Left lung (tissue), 10 donors: ENCODE data around the gene C15orf61. TPM values are rescaled to one million over a fixed set of nuclear protein-coding genes. Genes with fewer than 3 reads are reported as not detected.

Experiments used
- ATAC-seq: fragments of 200-7000 bp; cut with Tn5 transposase; one replicate; pipeline ENCODE4 v1.9.1; 2020; ENCODE audit warnings: moderate library complexity
- DNase-seq, 4 donors: peaks; one replicate each; pipeline ENCODE4 v3.0.0-alpha.2; 2013 to 2020
- H3K27ac ChIP-seq, 2 donors: fragments of 200-600 bp; sonication (generic) in 1 of 2; one replicate each; pipeline versions ENCODE4 v1.5.0 to v1.8.0; 2020 to 2021
- H3K27me3 ChIP-seq, 2 donors: fragments of 200-600 bp; sonication (generic) in 1 of 2; one replicate each; pipeline versions ENCODE4 v1.5.0 to v1.8.0; 2020 to 2021
- H3K36me3 ChIP-seq, 2 donors: fragments of 200-600 bp; sonication (generic) in 1 of 2; one replicate each; pipeline versions ENCODE4 v1.5.0 to v1.8.0; 2020 to 2021
- H3K4me1 ChIP-seq, 2 donors: fragments of 200-600 bp; one replicate each; pipeline ENCODE4 v1.8.0; 2021
- H3K4me3 ChIP-seq, 2 donors: fragments of 200-600 bp; sonication (generic) in 1 of 2; one replicate each; pipeline versions ENCODE4 v1.5.0 to v1.8.0; 2020 to 2021; ENCODE audit warnings: mild to moderate bottlenecking in 1 of 2
- H3K9me3 ChIP-seq, 2 donors: fragments of 200-600 bp; sonication (generic) in 1 of 2; one replicate each; pipeline versions ENCODE4 v1.5.0 to v1.8.0; 2020 to 2021
- CTCF ChIP-seq, 2 donors: fragments of 200-600 bp; sonication (generic) in 1 of 2; IDR thresholded peaks; one replicate each; pipeline versions ENCODE4 v1.5.0 to v1.8.0; 2021; ENCODE audit warnings: antibody characterized with exemption in 2 of 2
- intact Hi-C, 2 donors: fragments of 100-400 bp; cut with DNase I; formaldehyde crosslinking; loops; one replicate each; pipeline versions ENCODE4 v1.11.2 to v1.14.2; 2022
- polyA plus RNA-seq, 6 donors: library from polyadenylated mRNA; unstranded; fragments of 120-200 nt; gene quantifications; one replicate each; pipeline ENCODE4 v1.2.1, GENCODE V29; 2013; ENCODE audit not compliant: insufficient read length in 6 of 6
- total RNA-seq, 2 donors: library from RNA; stranded (reverse); fragmentation: NEBNext Ultra II Directional; extraction: Animal tissue kit (Norgen Biotek cat#: 25700); gene quantifications; one replicate each; pipeline ENCODE4 v1.2.1, GENCODE V29; 2021
- donor health status: DM: no; HTN: yes; CAD: no.
- donor health status: DM: no; HTN: no; CAD: no.

The C15orf61 gene
- total and polyA plus RNA-seq, 8 donors, result 4.0 to 7.8 (median 6.4) TPM

DNA sequence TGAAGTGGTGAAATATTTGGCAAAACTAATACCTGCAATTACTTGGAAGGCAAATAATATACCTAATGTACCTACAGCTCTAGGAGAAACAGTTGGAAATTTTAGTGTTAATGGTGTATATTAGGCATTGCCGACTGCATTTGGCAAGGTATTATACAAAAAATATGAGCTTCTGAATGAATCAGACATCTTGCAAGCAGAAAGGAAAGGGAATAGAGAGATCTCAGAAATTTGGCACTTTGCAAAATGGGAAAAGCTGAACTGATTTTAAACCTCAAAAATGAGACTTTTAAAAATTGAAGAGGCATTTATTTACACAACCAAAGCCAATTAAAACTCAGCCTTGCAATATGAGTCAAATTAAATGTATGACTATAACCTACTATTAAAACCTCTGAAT is 40.2 kb upstream of the C15orf61 start:
- ATAC-seq (no peak), DNase-seq (no peak)
- Histone ChIP-seq H3K36me3 (no peaks in the 10 kb centered on the region), H3K27me3 (no peaks in the 10 kb centered on the region), H3K4me3 (no peak overlapping the region), H3K4me1 (no peaks in the 10 kb centered on the region), H3K27ac (no peak overlapping the region), H3K9me3 (no peaks in the 10 kb centered on the region)
- TF ChIP-seq CTCF (IDR thresholded peaks at IDR 0.05), result no peak
- intact Hi-C loops, result no loop called here

DNA sequence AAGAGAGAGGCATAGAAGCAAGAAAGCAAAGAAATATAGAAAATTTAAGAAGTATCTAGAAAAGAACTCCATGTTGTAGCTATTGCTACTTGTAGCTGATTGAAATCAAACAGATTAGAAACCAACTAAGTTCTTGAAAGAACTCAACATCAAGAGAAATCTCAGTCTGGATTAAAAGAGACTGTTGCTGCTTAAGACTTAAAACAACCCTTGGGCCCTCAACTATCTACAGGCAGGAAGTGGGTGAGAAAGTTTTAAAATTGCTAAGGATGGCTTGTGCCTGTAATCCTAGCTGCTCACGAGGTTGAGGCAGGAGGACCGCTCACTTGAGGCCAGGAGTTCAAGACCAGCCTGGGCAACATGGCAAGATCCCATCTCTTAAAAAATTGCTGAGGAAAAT is 39.3 kb upstream of the C15orf61 start:
- intact Hi-C loops, result no loop called here
- H3K27me3 ChIP-seq, result no peaks in the 10 kb centered on the region
- no peak for TF ChIP-seq CTCF (IDR thresholded peaks at IDR 0.05)
- no peak for ATAC-seq
- no peak overlapping the region for H3K27ac ChIP-seq
- no peaks in the 10 kb centered on the region for H3K36me3 ChIP-seq
- no peaks in the 10 kb centered on the region for H3K4me1 ChIP-seq
- H3K9me3 ChIP-seq, result no peaks in the 10 kb centered on the region
- no peak for DNase-seq
- no peak overlapping the region for H3K4me3 ChIP-seq

GRCh38 chr15:67495585-67495984 is 25.3 kb upstream of the C15orf61 start:
- Histone ChIP-seq H3K9me3 (no peaks in the 10 kb centered on the region), H3K27ac (no peak overlapping the region), H3K4me3 (no peak overlapping the region), H3K36me3 (no peaks in the 10 kb centered on the region), H3K27me3 (no peaks in the 10 kb centered on the region), H3K4me1 (no peaks in the 10 kb centered on the region)
- TF ChIP-seq CTCF (IDR thresholded peaks at IDR 0.05), result no peak
- ATAC-seq, result no peak
- intact Hi-C loops, result no loop called here
- no peak for DNase-seq

GRCh38 chr15:67501177-67501835 is 19.6 kb upstream of the C15orf61 start:
- Histone ChIP-seq H3K4me3 (peak overlapping the region in 1 of 2 donors; percentile 4), H3K4me1 (peaks cover 0 to 4% of the 10 kb centered on the region in 2 donors), H3K27ac (no peak overlapping the region), H3K27me3 (no peaks in the 10 kb centered on the region), H3K9me3 (no peaks in the 10 kb centered on the region), H3K36me3 (no peaks in the 10 kb centered on the region)
- DNase-seq, result peak in 1 of 4 donors; percentile 36
- peak in 1 of 2 donors; percentile 19 for TF ChIP-seq CTCF (IDR thresholded peaks at IDR 0.05)
- intact Hi-C loops, result loop anchor here in 1 of 2 donors (10.0 kb wide), 1 partner anchor 333 kb away; no protein-coding TSS in a partner anchor
- ATAC-seq, result peak; percentile 87

- no peaks in the 10 kb centered on the region for H3K27me3 ChIP-seq
- no peak for TF ChIP-seq CTCF (IDR thresholded peaks at IDR 0.05)
- H3K9me3 ChIP-seq, result no peaks in the 10 kb centered on the region
- peak; percentile 53 for ATAC-seq
- H3K36me3 ChIP-seq, result no peaks in the 10 kb centered on the region
- H3K4me1 ChIP-seq, result peaks cover 0 to 11% of the 10 kb centered on the region in 2 donors
- no peak for DNase-seq
- H3K27ac ChIP-seq, result no peak overlapping the region
- intact Hi-C loops, result loop anchor here in 1 of 2 donors (10.0 kb wide), 1 partner anchor 333 kb away; no protein-coding TSS in a partner anchor
- peak overlapping the region in 1 of 2 donors; percentile 4 for H3K4me3 ChIP-seq
Observed at GRCh38 chr15:67501836-67502461, 19.0 kb upstream of the C15orf61 start.
